Gastroesophageal sphincter (tissue), 3 donors: ENCODE results near the gene PCDH15.

Source experiments
- CTCF ChIP-seq, 4 experiments: fragments of 200-600 bp in 2 of 4; fragments of 450-650 bp in 2 of 4; sonication (generic) in 1 of 4; IDR thresholded peaks; one replicate each; pipeline ENCODE4 v1.5.1; 2017 to 2019; ENCODE audit warnings: antibody characterized with exemption in 4 of 4, mild to moderate bottlenecking in 2 of 4, moderate library complexity in 2 of 4
- POLR2AphosphoS5 ChIP-seq: sonication (generic); formaldehyde crosslinking; IDR thresholded peaks from one replicate; pipeline ENCODE4 v1.6.1; 2017; ENCODE audit warnings: antibody characterized with exemption

GRCh38 chr10:53827261-53827660 is 973.8 kb downstream of the PCDH15 start:
- TF ChIP-seq CTCF (IDR thresholded peaks at IDR 0.05), result no peak
- no peak for TF ChIP-seq POLR2AphosphoS5
